IMR-90 (cell line): ENCODE results near the gene ZNF71. TPM values are rescaled to one million over a fixed set of nuclear protein-coding genes. Genes with fewer than 3 reads are reported as not detected.

Source experiments
- ATAC-seq: fragments of 200-7000 bp; cut with Tn5 transposase; 2 replicates; pipeline ENCODE4 v1.9.1; 2020; ENCODE audit warnings: low read depth, mild to moderate bottlenecking, moderate library complexity
- BruUV-seq: library from RNA; stranded (reverse); fragments of 400-500 nt; replicated peaks from 2 replicates; lab custom pipeline; 2021; lab: Mats Ljungman, UMichigan
- CTCF ChIA-PET: fragments of 300-600 bp; formaldehyde crosslinking; extraction: SDS; loops from one replicate; lab custom pipeline; 2021; ENCODE audit warnings: antibody characterized with exemption; lab: Yijun Ruan, JAX
- POLR2A ChIA-PET: fragments of 300-600 bp; sonication (Branson Sonifier 250); formaldehyde crosslinking; loops from one replicate; lab custom pipeline; 2022; ENCODE audit warnings: antibody characterized with exemption; ENCODE audit not compliant: unreplicated experiment; lab: Charles Lee
- DNase-seq: peaks from one replicate; pipeline ENCODE4 v3.0.0; 2013
- H2AFZ ChIP-seq: replicated peaks from 2 replicates; pipeline ENCODE3; 2013; ENCODE audit warnings: low read length, mild to moderate bottlenecking; ENCODE audit not compliant: poor library complexity
- H2AK5ac ChIP-seq: 2 replicates; pipeline ENCODE4 v1.6.1; 2013; ENCODE audit warnings: low read depth, low read length, inconsistent platforms
- H2AK9ac ChIP-seq: replicated peaks from 2 replicates; pipeline ENCODE3; 2013; ENCODE audit warnings: mild to moderate bottlenecking, low read depth, low read length, moderate library complexity; ENCODE audit not compliant: poor library complexity
- H2BK120ac ChIP-seq: 2 replicates; pipeline ENCODE4 v1.6.1; 2013; ENCODE audit warnings: low read depth, low read length, inconsistent platforms
- H2BK15ac ChIP-seq: 3 replicates; pipeline ENCODE4 v1.6.1; 2013; ENCODE audit warnings: low read depth, low read length, inconsistent platforms
- H2BK20ac ChIP-seq: 2 replicates; pipeline ENCODE4 v1.6.1; 2013; ENCODE audit warnings: low read depth, mild to moderate bottlenecking, inconsistent platforms, low read length, moderate library complexity
- H2BK5ac ChIP-seq: 2 replicates; pipeline ENCODE4 v1.6.1; 2013; ENCODE audit warnings: mild to moderate bottlenecking, low read depth, low read length, inconsistent platforms; ENCODE audit not compliant: poor library complexity, severe bottlenecking
- H3K14ac ChIP-seq: replicated peaks from 2 replicates; pipeline ENCODE4 v1.6.1; 2013; ENCODE audit warnings: low read depth, low read length, inconsistent platforms
- H3K18ac ChIP-seq: 2 replicates; pipeline ENCODE4 v1.6.1; 2013; ENCODE audit warnings: low read depth, low read length, control low read depth
- H3K23ac ChIP-seq: 2 replicates; pipeline ENCODE4 v1.6.1; 2013; ENCODE audit warnings: low read depth, low read length, inconsistent platforms
- H3K27ac ChIP-seq: 2 replicates; pipeline ENCODE4 v1.5.1; 2013; ENCODE audit warnings: mild to moderate bottlenecking, control low read depth, low read length; ENCODE audit not compliant: insufficient read depth
- H3K27me3 ChIP-seq: 2 replicates; pipeline ENCODE4 v1.6.1; 2013; ENCODE audit warnings: low read length; ENCODE audit not compliant: control insufficient read depth, insufficient read depth
- H3K36me3 ChIP-seq: 2 replicates; pipeline ENCODE4 v1.6.1; 2013; ENCODE audit warnings: low read length, mixed read lengths; ENCODE audit not compliant: control insufficient read depth, insufficient read depth
- H3K4ac ChIP-seq: 2 replicates; pipeline ENCODE4 v1.6.1; 2013; ENCODE audit warnings: low read depth, low read length, inconsistent platforms
- H3K4me1 ChIP-seq: 2 replicates; pipeline ENCODE4 v1.6.1; 2013; ENCODE audit warnings: low read length, mixed read lengths; ENCODE audit not compliant: control insufficient read depth, insufficient read depth
- H3K4me2 ChIP-seq: 2 replicates; pipeline ENCODE4 v1.6.1; 2013; ENCODE audit warnings: low read depth, mild to moderate bottlenecking, control low read depth, low read length, moderate library complexity
- H3K4me3 ChIP-seq: 2 replicates; pipeline ENCODE4 v1.5.1; 2013; ENCODE audit warnings: low read depth, mild to moderate bottlenecking, control low read depth, low read length, moderate library complexity; ENCODE audit not compliant: insufficient read depth
- H3K56ac ChIP-seq: 2 replicates; pipeline ENCODE4 v1.6.1; 2013; ENCODE audit warnings: low read length, inconsistent platforms; ENCODE audit not compliant: insufficient read depth; ENCODE audit errors: extremely low read depth
- H3K79me1 ChIP-seq, 2 experiments: 2 replicates each; pipeline ENCODE4 v1.6.1; 2013; ENCODE audit warnings: low read length in 2 of 2, inconsistent platforms in 1 of 2, low read depth in 1 of 2
- H3K9ac ChIP-seq: 2 replicates; pipeline ENCODE4 v1.6.1; 2013; ENCODE audit warnings: low read depth, low read length, control low read depth
- H3K9me1 ChIP-seq: 2 replicates; pipeline ENCODE4 v1.6.1; 2013; ENCODE audit warnings: low read length, inconsistent platforms; ENCODE audit not compliant: insufficient read depth
- H3K9me3 ChIP-seq: 2 replicates; pipeline ENCODE4 v1.6.1; 2013; ENCODE audit warnings: low read length; ENCODE audit not compliant: control insufficient read depth, insufficient read depth
- H4K20me1 ChIP-seq: 2 replicates; pipeline ENCODE4 v1.6.1; 2013; ENCODE audit warnings: low read length, inconsistent platforms; ENCODE audit not compliant: insufficient read depth
- H4K5ac ChIP-seq: 2 replicates; pipeline ENCODE4 v1.6.1; 2013; ENCODE audit warnings: mild to moderate bottlenecking, low read depth, low read length, control low read depth
- H4K8ac ChIP-seq, 2 experiments: 2 replicates each; pipeline ENCODE4 v1.6.1; 2013; ENCODE audit warnings: low read depth in 2 of 2, low read length in 2 of 2, control low read depth in 1 of 2, inconsistent platforms in 1 of 2
- H4K91ac ChIP-seq: 2 replicates; pipeline ENCODE4 v1.6.1; 2013; ENCODE audit warnings: low read depth, low read length, inconsistent platforms; ENCODE audit not compliant: insufficient read depth
- BHLHE40 ChIP-seq: fragments of 150-350 bp; IDR thresholded peaks from 2 replicates; pipeline ENCODE4 v1.6.1; 2016; ENCODE audit warnings: mild to moderate bottlenecking, low read depth, low read length
- CHD1 ChIP-seq: IDR thresholded peaks from 2 replicates; pipeline ENCODE4 v1.6.1; 2012; ENCODE audit warnings: low read depth, low read length, improper control_type of control experiment
- CTCF ChIP-seq: conservative IDR thresholded peaks from 2 replicates; pipeline ENCODE4 v1.5.1; 2012; ENCODE audit warnings: mild to moderate bottlenecking, low read depth, low read length, improper control_type of control experiment
- ELK1 ChIP-seq: fragments of 150-350 bp; IDR thresholded peaks from 2 replicates; pipeline ENCODE4 v1.6.1; 2016; ENCODE audit warnings: low read depth, mild to moderate bottlenecking, low read length, moderate library complexity, borderline replicate concordance
- MAZ ChIP-seq: IDR thresholded peaks from 2 replicates; pipeline ENCODE4 v1.6.1; 2012; ENCODE audit warnings: low read depth, mild to moderate bottlenecking, low read length, improper control_type of control experiment, moderate library complexity, borderline replicate concordance
- NFE2L2 ChIP-seq: fragments of 150-350 bp; IDR thresholded peaks from 2 replicates; pipeline ENCODE4 v1.6.1; 2016; ENCODE audit warnings: low read depth, mild to moderate bottlenecking, low read length
- RAD21 ChIP-seq: IDR thresholded peaks from 2 replicates; pipeline ENCODE4 v1.6.1; 2012; ENCODE audit warnings: low read length, improper control_type of control experiment
- RFX5 ChIP-seq: IDR thresholded peaks from 2 replicates; pipeline ENCODE4 v1.8.0; 2012; ENCODE audit warnings: low read depth, mild to moderate bottlenecking, low read length, moderate library complexity
- SMC3 ChIP-seq: fragments of 150-350 bp; IDR thresholded peaks from 2 replicates; pipeline ENCODE4 v1.6.1; 2016; ENCODE audit warnings: low read depth, mild to moderate bottlenecking, antibody characterized with exemption, low read length, moderate library complexity
- WGBS, 2 experiments: methylation state at CpG; one replicate each; pipeline versions ENCODE4 v1.1.5 to v1.1.7; 2013; ENCODE audit warnings: missing lambda C conversion rate in 2 of 2; ENCODE audit not compliant: insufficient read length in 1 of 2; ENCODE audit errors: extremely low coverage in 2 of 2; 5-methylcytosine and 5-hydroxymethylcytosine counted together
- dilution Hi-C: fragments of 300-500 bp; cut with HindIII; formaldehyde crosslinking; loops from one replicate; pipeline ENCODE4 v1.14.3; 2018; ENCODE audit warnings: low sequenced_read_pairs; ENCODE audit not compliant: unreplicated experiment
- in situ Hi-C: fragments of 300-500 bp; cut with MboI; formaldehyde crosslinking; loops from 3 replicates; pipeline ENCODE4 v1.14.3; 2019; ENCODE audit warnings: low sequenced_read_pairs, inconsistent platforms, mixed read lengths
- intact Hi-C: fragments of 100-400 bp; cut with micrococcal nuclease; formaldehyde crosslinking; loops from 2 replicates; pipeline ENCODE4 v1.10.0; 2022
- polyA plus RNA-seq, 3 experiments: library from polyadenylated mRNA; depleted of rRNA; stranded (reverse); fragments of >200 nt; gene quantifications; 2 replicates each; pipeline ENCODE4 v1.2.3, GENCODE V29; 2012; ENCODE audit warnings: low replicate concordance in 1 of 3
- total RNA-seq: library from RNA; depleted of rRNA; stranded (reverse); fragments of >200 nt; gene quantifications from 2 replicates; pipeline ENCODE4 v1.2.3, GENCODE V29; 2012
- TF ChIP-seq, protein P1 (sequence below): fragments of 150-350 bp; IDR thresholded peaks from 2 replicates; pipeline ENCODE4 v1.6.1; 2017; ENCODE audit warnings: mild to moderate bottlenecking, antibody characterized with exemption, low read length, low read depth

The ZNF71 gene
- total and polyA plus RNA-seq, 2 of the 4 experiments (the other 2 are of a cell fraction) = 7.9 to 9.3 TPM

GRCh38 chr19:56619121-56619520 lies 24.0 kb downstream of the ZNF71 start:
- H2AK5ac ChIP-seq = no peak overlapping the region
- no peak overlapping the region for H2BK15ac ChIP-seq
- H4K5ac ChIP-seq = no peak overlapping the region
- no peak overlapping the region for H3K9ac ChIP-seq
- peaks cover 40% of the 10 kb centered on the region for H3K36me3 ChIP-seq
- in situ Hi-C loops = no loop called here
- H2AFZ ChIP-seq = no peak overlapping the region
- no peak for DNase-seq
- no peaks in the 10 kb centered on the region for H3K4me1 ChIP-seq
- dilution Hi-C loops = no loop called here
- peaks cover 69% of the 10 kb centered on the region for H3K9me3 ChIP-seq
- ATAC-seq = no peak
- no peak overlapping the region for H3K4me3 ChIP-seq
- WGBS, 2 experiments = 100% methylated on average over 2 of the region's 8 CpGs; no CpG with 5 or more reads in 1 of the 2 experiments
- no peak overlapping the region for H3K18ac ChIP-seq
- peaks cover 5 to 20% of the 10 kb centered on the region in 2 experiments; a peak in 3 of 4 replicates for H3K79me1 ChIP-seq
- POLR2A ChIA-PET = no interaction called here
- CTCF ChIA-PET = no interaction called here
- no peak for TF ChIP-seq ELK1
- TF ChIP-seq, protein P1, sequence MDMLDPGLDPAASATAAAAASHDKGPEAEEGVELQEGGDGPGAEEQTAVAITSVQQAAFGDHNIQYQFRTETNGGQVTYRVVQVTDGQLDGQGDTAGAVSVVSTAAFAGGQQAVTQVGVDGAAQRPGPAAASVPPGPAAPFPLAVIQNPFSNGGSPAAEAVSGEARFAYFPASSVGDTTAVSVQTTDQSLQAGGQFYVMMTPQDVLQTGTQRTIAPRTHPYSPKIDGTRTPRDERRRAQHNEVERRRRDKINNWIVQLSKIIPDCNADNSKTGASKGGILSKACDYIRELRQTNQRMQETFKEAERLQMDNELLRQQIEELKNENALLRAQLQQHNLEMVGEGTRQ = no peak
- TF ChIP-seq NFE2L2 = no peak
- no peak for TF ChIP-seq RAD21
- no peak for TF ChIP-seq CTCF
- no peak for TF ChIP-seq RFX5
- no peak for TF ChIP-seq BHLHE40
- no peak for TF ChIP-seq CHD1
- TF ChIP-seq MAZ = no peak
- TF ChIP-seq SMC3 = no peak
- H3K27ac ChIP-seq = no peak overlapping the region
- H4K91ac ChIP-seq = no peak overlapping the region
- no peaks in the 10 kb centered on the region for H4K20me1 ChIP-seq
- no peak overlapping the region for H2BK120ac ChIP-seq
- H4K8ac ChIP-seq = no peak overlapping the region
- H3K27me3 ChIP-seq = no peaks in the 10 kb centered on the region
- no peak overlapping the region for H2BK20ac ChIP-seq
- H3K9me1 ChIP-seq = no peaks in the 10 kb centered on the region
- H2AK9ac ChIP-seq = no peak overlapping the region
- no peak overlapping the region for H3K56ac ChIP-seq
- BruUV-seq = no TSS peak
- no peak overlapping the region for H2BK5ac ChIP-seq
- no peak overlapping the region for H3K23ac ChIP-seq
- H3K4ac ChIP-seq = no peak overlapping the region
- intact Hi-C loops = no loop called here
- H3K14ac ChIP-seq = no peak overlapping the region
- no peak overlapping the region for H3K4me2 ChIP-seq
